Measurements from ENCODE around the gene ACTR5.
A peak's percentile ranks its signal among the peaks of the same experiment; 100 is the strongest.

The ACTR5 gene

DNA sequence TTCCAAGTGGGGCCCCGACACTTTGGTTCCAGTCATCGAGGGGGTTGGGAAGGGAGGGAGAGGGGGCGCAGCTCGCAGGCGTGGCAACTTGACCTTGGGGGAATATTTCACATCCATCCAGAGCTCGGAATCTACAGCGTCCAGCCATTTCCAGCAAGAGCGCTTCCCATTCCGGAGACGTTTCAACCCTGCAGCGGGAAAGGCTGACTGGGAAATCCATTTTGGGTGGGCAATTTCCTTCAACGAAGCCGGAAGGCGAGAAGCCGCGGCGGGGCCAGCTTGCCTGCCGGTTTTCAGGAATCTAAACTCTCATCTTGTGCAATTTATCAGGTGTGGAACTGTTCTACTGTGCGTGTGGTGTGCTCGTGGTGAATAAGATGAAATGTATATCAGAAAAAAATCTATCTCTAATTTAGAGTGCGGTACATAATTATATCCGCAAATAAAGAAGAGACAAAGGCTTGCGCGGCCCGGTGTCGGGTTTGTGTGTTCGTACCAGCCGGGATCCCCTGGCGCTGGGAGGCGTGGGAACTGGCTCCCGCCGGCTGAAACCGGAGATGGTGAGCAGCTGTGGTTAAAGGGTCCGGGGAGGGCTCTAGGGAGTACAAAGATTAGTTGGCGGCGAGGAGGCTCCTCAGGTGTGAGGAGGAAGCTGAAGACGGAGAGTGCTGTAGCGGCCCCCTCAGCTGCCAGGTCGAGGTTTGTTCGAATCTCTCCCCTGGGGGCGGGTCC lies 19.2 kb upstream of the ACTR5 start:
- no peak for DNase-seq (ENCODE audit: low read depth)

DNA sequence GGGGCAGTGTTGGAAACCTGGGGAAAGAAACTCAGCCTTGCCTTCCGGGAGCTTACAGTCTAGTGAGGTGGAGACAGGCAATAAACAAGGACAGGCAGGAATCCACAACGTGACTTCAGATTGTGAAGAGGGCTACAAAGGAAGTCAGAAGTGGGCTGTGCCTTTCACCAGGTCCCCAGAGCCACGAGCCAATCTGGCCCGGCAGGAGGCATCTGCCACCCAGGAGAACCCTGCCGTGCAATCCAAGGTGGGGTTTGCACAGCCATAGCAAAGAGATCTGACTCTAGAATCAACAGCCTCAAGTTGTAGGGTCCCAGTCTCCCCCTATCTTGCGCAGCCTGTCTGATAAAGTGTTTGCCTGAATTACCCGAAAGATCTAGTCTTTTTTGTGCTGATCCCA lies 18.5 kb upstream of the ACTR5 start:
- DNase-seq (ENCODE audit: low read depth) = no peak

DNA sequence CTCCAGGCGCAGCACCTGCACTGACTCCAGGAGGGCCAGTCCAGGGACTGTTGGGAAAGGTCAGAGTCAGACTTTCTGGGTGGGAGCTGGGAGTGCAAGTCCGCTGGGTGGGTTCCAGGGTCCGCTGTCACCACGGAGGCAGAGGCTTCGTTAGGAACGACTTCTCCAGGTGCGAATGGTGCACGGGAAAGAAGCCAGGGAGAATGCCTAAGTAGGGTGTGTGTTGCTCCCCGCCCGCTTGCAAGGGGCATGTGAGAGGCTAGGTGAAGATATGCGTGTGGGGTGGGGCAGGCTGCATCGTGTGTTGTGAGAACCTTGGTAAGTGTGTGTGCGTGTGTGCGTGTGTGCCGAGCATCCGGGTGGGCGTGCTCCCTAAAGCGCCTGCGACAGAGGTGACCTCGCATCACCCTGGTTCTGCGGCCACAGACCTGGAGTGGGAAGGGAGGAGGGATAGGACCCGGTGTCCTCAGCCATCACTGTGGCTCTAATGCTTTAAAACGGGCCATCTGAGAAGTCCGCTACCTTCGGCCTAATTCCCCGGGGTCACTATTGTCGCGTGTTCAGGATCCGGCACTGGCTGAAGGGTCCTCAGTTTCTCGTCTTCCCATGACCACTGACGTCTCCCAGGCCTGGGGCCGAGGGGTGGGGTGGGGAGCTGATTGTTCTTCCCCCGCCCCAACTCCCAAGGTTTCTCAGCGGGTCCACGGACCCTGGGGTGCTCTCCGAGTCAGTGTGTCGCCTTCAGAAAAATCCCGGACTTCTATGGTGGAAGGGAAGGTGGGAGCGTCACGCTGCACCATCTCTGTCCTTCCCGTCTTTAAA lies 17.9 kb upstream of the ACTR5 start:
- no peak for DNase-seq (ENCODE audit: low read depth)

DNA sequence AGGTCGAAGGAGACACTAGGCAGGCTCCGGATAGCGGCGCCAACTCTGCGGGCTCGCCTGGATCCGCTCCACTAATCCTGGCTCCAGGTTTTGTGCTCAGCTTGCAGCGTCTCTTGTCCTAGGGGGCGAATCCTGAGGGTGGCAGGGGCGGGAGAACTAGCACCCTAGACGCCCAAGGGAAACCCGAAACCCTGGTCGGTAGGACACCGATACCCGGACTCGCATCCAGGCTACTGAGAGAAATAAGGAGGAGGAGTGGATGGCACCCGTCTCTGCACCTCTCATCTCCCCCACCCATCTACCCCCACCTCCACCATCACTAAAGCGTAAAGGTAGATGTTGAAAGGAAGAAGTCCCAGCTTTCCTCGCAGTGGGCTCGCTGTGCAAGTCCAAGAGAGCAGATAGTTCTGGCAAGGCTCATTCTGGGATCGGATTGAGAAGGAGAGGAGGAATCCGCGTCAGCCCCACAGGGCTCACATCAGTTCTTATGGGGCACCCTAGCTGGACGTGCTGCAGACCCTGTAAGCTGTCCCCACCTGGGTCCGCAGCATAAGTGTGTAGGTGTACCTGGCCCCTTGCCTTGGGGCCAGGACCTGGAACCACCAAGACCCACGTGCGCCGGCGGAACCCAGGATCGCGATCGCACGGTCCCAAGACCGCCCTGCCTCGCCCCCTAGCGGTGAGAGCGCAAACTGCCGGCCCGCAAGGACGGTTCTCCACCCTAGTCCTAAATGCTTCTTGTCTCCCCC lies 17.1 kb upstream of the ACTR5 start:
- DNase-seq (ENCODE audit: low read depth) = peak; percentile 73

DNA sequence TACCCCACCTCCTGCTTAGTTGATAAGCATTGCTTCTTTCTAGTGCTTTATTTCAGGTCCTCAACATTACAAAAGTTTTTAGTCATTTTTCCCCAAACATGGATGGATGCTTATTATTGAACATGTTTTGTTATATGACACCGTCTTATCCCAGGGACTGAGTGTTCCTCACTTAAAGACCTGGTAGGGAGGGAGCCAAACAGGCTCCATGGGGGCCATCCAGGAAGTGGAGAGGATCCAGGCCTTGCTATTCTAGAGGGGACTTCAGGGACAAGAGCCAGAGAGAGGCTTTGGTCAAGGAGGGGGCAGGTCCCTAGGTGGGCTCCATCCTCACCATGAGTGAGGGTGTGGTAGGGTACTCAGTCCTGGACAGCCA lies 16.5 kb upstream of the ACTR5 start:
- no peak for DNase-seq (ENCODE audit: low read depth)

DNA sequence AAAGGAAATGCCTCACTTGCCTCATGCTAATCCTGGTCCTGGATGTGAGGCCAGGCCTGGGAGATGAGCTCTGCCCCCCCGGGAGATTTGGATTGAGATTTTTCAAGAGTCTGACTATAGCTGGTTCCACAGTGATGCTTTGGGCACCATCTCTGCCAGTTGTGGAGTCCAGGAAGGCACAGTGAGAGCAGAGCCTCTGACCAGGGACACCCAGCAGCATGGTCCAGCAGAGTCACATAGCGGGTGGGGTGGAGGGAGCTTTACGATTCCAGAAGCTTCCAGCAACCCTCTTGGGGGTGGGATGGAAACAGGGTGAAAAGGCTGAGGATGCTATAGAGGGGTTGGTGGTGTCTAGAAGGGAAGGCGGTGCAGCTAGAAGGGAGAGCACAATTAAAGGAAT lies 15.3 kb upstream of the ACTR5 start:
- no peak for DNase-seq (ENCODE audit: low read depth)

DNA sequence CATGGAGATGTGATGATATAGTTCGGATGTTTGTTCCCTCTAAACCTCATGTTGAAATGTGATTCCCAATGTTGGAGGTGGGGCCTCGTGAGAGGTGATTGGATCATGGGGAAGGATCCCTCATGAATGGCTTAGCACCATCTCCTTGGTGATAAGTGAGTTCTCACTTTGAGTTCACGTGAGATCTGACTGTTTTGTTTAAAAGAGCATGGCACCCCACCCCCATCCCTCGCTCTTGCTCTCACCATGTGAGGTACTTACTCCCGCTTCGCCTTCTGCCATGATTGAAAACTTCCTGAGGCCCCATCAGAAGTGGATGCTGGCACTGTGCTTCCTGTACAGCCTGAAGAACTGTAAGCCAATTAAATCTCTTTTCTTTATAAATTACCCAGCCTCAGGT lies 13.1 kb upstream of the ACTR5 start:
- DNase-seq (ENCODE audit: low read depth) = no peak

DNA sequence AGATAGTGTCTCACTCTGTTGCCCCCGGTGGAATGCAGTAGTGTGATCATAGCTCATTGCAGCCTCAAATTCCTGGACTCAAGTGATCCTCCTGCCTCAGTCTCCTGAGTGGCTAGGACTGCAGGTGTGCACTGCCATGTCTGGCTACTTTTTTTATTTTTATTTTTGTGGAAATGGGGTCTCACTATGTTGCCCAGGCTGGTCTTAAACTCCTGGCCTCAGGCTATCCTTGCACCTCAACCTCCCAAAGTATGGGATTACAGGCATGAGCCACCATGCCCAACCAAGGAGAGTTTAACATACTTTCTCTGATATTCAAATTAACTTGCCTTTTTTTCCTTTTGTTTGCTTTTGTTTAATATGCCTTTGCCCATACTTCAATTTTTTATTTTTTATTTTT lies 10.4 kb upstream of the ACTR5 start:
- DNase-seq (ENCODE audit: low read depth) = no peak

DNA sequence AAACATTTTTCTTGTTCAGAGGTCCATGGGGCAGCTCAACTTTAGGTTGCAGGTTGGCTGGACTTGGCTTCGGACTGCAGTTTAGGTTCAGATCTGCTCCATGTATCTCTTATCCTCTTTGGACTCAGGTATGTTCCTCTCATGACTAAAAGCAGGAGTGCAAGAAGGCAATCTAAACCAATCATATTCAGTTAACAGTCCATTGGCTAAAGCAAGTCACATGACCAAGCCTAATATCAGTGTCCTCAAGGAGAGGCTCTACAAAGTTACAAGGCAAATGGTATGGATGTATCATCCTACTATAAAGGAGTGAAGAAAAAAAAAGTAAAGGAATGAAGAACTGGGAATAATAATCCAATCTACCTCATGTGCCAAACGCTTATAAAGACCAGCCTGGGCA lies 2.5 kb upstream of the ACTR5 start:
- no peak for DNase-seq (ENCODE audit: low read depth)

DNA sequence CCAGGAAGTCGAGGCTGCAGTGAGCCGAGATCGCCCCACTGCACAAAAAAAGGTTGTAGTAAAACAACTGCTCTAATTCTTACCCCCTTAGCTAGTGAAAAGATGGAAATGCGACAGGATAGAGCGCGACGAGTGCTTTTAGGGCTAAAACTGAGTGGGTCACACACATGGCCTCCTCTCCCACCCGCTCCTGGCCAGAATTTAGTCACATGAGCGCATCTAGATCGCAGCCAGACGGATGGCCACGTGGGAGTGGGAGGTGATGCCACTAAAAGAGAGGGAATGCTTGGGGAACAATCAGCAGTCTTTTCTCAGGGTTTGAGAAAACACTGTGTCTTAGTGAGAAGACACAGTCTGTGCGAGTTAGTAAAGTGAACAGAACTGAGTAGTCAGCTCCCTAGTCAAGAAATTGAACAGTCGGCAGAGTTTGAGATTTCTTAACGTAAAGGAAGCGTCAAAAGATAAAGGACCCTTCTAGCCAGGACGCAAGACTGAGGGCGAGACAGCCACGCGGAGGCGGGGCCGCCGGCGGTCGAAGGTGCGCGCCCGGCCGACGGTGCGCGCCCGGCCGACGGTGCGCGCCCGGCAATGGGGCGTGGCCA lies 664 bp upstream of the ACTR5 start:
- DNase-seq (ENCODE audit: low read depth) = no peak

DNA sequence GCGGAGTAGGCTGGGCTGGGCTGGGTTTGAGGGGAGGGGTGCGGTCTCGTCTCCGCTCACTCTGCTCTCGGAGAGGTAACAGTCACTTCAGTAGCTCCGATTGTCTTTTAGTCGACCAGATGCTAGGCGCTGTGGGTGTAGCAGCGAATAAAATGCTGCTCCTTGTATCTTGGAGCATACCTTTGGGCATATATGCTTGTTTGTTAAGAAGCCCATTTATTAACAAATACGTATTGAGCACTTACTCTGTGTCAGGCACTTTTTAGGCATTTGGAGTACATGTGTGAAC lies 545 bp downstream of the ACTR5 start:
- DNase-seq (ENCODE audit: low read depth) = peak; percentile 40

DNA sequence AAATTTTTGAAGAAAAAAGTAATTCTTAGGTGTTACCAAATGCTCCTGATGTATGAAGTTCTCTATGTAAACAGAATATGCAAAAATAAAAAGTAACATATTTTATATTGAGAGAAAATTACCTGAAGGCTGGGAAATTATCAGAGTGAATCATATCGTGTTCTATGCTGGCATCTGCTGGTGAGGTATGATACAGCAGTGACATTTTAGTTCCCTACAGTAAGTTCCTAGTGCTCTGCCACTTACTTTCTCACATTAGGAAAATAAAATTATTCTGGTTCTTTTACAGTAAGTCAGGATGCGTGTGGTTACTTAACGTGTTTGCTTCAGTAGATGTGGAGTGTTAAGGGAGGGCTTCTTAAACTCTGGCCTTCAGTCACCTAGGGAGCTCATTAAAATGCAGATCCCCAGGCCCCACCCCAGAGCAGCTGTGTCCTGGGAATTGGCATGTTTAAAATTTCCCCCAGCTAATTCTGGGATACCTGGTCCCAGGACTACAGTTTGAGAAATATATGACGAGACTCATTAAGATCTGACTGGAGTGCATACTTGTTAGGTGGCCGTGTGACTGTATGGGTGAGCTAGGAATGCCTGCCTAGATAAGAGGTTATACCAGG lies 3.2 kb downstream of the ACTR5 start:
- no peak for DNase-seq (ENCODE audit: low read depth)

DNA sequence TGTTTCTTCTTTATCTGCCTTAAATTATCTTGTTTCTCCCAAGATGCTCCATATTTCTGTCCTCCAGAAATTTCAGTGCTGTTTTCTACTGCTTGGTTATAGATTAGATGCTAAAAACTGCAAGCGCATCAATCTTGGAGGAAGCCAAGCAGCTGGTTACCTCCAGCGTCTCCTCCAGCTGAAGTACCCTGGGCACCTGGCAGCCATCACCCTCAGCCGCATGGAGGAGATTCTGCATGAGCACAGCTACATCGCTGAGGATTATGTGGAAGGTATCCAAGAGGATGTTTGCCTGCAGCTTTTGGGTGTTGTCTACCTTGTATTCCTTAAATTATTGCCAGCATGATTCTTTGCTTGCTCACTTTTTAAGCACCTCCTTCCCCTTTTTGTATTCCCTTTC lies 3.8 kb downstream of the ACTR5 start:
- DNase-seq (ENCODE audit: low read depth) = no peak

DNA sequence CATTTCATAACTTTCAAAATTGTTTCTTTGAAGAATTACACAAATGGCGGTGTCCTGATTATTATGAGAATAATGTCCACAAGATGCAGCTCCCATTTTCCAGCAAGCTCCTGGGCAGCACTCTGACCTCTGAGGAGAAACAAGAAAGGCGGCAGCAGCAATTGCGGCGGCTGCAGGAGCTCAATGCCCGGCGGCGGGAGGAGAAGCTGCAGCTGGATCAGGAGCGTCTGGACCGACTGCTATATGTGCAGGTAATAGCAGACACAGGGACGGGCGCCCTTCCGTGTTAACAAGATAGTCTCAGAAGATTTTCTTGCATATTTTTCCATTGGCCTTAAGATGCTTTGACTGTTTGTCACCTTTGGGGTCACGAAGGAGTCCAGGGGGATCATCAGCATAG lies 6.7 kb downstream of the ACTR5 start:
- no peak for DNase-seq (ENCODE audit: low read depth)

DNA sequence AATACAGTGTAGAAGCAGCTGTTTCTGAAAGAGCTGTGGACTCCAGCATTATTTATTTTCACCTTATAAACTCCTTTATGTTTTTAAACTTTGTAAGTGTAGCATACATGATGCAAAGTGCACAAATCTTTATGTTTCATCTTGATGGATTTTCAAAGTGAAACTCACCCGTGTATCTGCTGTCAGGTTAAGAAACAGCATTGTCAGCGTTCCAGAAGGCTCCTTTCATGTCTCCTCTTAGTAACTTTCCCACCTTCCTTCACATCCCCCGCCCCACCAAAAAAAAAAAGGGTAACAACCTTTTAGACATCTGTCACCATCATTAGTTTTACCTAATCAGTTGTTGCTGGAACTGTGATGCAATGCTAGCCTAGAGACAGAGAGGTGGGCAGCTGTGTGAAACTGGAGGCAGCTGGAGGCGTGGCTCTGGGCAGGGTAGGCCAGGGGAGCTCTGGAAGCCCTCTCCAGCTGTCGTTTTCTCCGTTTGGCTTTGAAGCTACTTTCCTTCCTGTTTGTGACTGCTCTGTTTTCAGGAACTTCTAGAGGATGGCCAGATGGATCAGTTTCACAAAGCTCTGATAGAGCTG lies 7.2 kb downstream of the ACTR5 start:
- no peak for DNase-seq (ENCODE audit: low read depth)

DNA sequence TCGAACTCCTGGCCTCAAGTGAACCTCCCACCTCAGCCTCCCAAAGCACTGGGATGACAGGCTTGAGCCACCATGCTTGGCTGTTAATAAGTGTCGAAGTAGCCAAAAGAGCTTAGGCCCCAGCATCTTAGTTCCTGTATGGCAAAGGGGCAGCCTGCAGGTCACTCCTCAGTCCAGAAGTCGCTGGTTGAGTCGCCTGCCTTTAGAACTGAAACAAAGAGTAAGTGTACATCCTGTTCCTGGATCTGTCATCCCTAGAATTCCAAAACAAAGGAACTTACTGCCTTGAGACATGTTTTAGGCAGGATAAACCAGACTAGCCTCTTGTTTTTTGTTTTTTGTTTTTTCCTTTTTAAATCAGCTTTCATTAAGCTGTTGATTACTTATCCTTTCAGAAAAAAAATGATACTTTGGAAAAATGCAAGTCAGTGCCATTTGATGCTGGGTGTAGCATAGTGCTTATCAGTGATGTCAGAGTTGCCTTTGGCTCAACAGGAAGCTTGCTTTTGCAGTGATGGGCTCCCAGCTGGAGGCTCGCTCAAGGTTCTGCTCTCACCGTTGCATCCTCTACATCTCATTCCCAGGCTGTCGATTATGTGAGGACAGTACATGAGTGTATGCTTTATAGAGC lies 9.0 kb downstream of the ACTR5 start:
- no peak for DNase-seq (ENCODE audit: low read depth)

DNA sequence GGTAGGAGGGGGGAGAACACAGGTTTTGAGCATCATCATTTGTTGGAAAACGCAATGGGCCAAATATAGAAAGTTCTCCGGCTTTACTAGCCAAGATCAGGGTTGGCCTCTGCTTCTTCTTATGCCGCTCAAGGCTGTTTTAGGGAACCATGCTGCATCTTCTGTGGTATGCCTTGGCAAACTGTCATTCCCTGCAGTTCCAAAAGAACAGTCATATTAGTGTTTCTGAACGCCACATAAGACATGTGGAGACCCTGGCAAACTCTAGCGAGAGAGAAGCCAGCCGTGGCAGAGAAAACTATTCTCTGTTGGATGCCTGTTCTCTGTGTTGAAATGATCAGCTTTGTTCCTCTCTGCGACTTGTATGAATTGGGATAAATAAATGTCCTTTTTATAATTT lies 10.8 kb downstream of the ACTR5 start:
- DNase-seq (ENCODE audit: low read depth) = no peak

DNA sequence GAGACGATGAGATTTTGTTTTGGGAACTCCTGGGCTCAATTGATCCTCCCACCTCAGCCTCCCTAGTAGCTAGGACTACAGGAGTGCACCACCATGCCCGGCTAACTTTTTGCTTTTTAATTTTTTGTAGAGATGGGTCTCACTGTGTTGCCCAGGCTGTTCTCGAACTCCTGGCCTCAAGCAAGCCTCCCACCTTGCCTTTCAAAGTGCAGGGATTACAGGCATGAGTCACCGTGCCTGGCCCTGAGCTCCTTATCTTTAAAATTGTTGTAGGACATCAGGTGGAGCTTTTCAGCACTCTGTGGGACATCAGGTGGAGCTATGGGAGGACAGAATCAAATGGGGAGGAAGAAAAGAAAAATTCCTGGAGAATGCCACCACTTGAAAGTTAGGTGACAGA lies 12.7 kb downstream of the ACTR5 start:
- DNase-seq (ENCODE audit: low read depth) = no peak

DNA sequence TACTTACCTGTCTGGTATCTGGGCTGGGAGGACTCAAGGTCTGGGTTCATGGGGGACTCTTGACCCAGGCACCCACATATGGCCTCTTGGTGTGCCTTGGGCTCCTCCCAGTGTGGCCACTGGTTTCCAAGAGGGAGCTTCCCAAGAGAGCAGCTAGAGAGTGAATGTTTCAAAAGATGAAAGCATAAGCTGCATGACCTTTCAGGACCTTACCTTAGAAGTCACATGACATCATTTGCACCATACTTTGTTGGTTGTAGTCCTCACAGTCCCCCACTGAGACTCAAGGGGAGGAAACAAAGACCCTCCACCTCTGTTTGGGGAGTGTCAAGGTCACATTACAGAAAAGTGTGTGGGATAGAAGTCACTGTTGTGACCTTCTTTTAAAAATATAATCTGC lies 13.9 kb downstream of the ACTR5 start:
- no peak for DNase-seq (ENCODE audit: low read depth)

DNA sequence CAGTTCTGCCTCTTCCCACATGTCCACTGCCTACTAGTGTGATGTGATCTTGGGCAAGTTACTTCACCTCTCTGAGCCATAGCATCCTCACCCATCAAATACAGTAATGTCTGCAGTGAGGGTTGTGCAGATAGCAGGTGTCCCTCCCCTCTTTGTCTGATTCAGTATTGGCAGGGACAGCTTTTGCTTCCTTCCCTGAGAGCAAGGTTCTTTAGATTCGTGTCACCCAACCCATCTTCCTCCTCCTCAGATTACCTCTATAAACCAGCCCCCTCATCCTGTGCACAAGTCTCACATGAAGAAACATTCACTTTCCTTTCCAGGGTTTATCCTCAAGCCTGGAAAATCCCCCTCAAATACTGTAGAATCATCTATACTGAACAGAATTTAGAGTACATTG lies 15.4 kb downstream of the ACTR5 start:
- DNase-seq (ENCODE audit: low read depth) = no peak

DNA sequence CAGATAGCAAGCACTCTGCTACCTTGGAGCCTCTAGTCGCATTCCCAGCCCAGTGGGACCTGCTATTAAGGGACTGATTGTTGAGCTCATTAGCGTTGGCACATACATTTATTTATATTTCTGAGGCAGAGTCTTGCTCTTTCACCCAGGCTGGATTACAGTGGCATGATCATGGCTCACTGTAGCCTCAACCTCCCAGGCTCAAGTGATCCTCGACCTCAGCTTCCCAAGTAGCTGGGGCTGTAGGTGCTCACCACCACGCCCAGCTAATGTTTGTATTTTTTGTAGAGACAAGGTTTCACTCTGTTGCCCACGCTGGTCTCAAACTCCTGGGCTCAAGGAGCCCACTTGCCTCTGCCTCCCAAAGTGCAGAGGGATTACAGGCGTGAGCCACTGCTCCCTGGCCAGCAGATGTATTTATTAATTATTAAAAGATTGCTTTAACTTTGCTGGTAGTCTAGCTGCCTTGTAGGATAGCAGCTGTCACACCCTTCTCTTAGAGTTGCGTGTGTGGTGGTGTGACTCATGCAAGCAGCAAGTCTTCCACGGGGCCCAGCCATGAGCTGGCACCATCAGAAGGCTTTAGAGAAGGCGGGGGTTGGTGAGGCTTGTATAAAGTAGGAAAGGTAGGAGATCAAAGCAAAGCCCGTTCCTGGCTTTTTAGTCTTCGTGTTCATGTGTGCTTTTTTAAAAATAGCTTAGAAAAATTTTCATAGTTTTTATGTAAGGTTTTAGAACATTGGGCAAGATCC lies 16.5 kb downstream of the ACTR5 start:
- DNase-seq (ENCODE audit: low read depth) = no peak

Data from activated T-cell treated with anti-CD3 and anti-CD28 coated beads for 1 hour (primary cell).